A673 (cell line): ENCODE results near the gene TMTC2. TPM values are rescaled to one million over a fixed set of nuclear protein-coding genes. Genes with fewer than 3 reads are reported as not detected.

Source experiments
- BruUV-seq: library from RNA; stranded (reverse); fragments of 400-500 nt; replicated peaks from 2 replicates; lab custom pipeline; 2021; lab: Mats Ljungman, UMichigan
- CTCF ChIA-PET: fragments of 300-600 bp; sonication (Branson Sonifier 250); formaldehyde crosslinking; loops from one replicate; lab custom pipeline; 2022; ENCODE audit warnings: antibody characterized with exemption; lab: Charles Lee
- POLR2A ChIA-PET: fragments of 300-600 bp; sonication (Branson Sonifier 250); formaldehyde crosslinking; loops from one replicate; lab custom pipeline; 2022; ENCODE audit warnings: antibody characterized with exemption; ENCODE audit not compliant: low non-redundant PET; lab: Charles Lee
- DNase-seq: peaks from one replicate; pipeline ENCODE4 v3.0.0-alpha.2; 2015; ENCODE audit warnings: low spot score
- H3K27ac ChIP-seq: fragments of 200-600 bp; sonication (generic); 2 replicates; pipeline ENCODE4 v1.5.1; 2016; ENCODE audit warnings: mixed run types, low read depth, mild to moderate bottlenecking, mixed read lengths, antibody characterized with exemption, low read length; ENCODE audit not compliant: poor library complexity, severe bottlenecking
- H3K27me3 ChIP-seq: fragments of 200-600 bp; sonication (generic); replicated peaks from 2 replicates; pipeline ENCODE4 v1.6.1; 2017; ENCODE audit warnings: mixed run types, low read depth, mild to moderate bottlenecking, mixed read lengths, antibody characterized with exemption, low read length; ENCODE audit not compliant: insufficient read depth, poor library complexity
- H3K36me3 ChIP-seq: fragments of 200-600 bp; sonication (generic); 2 replicates; pipeline ENCODE4 v1.6.1; 2016; ENCODE audit warnings: mixed run types, mild to moderate bottlenecking, mixed read lengths, antibody characterized with exemption, low read length; ENCODE audit not compliant: insufficient read depth, poor library complexity, severe bottlenecking
- H3K4me1 ChIP-seq: fragments of 200-600 bp; sonication (generic); 2 replicates; pipeline ENCODE4 v1.6.1; 2017; ENCODE audit warnings: mixed run types, mild to moderate bottlenecking, mixed read lengths, antibody characterized with exemption, low read length; ENCODE audit not compliant: insufficient read depth, poor library complexity, severe bottlenecking
- H3K4me3 ChIP-seq: fragments of 200-600 bp; sonication (generic); 2 replicates; pipeline ENCODE4 v1.5.1; 2016; ENCODE audit warnings: low read depth, mixed run types, mild to moderate bottlenecking, mixed read lengths, low read length; ENCODE audit not compliant: poor library complexity, severe bottlenecking
- H3K9me3 ChIP-seq: fragments of 200-600 bp; sonication (generic); 2 replicates; pipeline ENCODE4 v1.6.1; 2016; ENCODE audit warnings: mixed run types, low read depth, mild to moderate bottlenecking, mixed read lengths, antibody characterized with exemption, low read length; ENCODE audit not compliant: poor library complexity, severe bottlenecking
- CTCF ChIP-seq: fragments of 300-800, 200-600 bp; sonication (generic); conservative IDR thresholded peaks from 2 replicates; pipeline ENCODE4 v1.5.1; 2017; ENCODE audit warnings: low read depth, mild to moderate bottlenecking, antibody characterized with exemption, low read length, moderate library complexity, mixed read lengths
- EZH2 ChIP-seq: fragments of 200-600 bp; sonication (generic); IDR thresholded peaks from 2 replicates; pipeline ENCODE4 v1.6.1; 2017; ENCODE audit warnings: borderline replicate concordance, low read depth, mild to moderate bottlenecking, mixed read lengths, antibody characterized with exemption, low read length; ENCODE audit not compliant: poor library complexity, severe bottlenecking
- intact Hi-C: fragments of 100-400 bp; cut with micrococcal nuclease; formaldehyde crosslinking; loops from one replicate; pipeline ENCODE4 v1.10.0; 2022; ENCODE audit not compliant: unreplicated experiment
- total RNA-seq: library from RNA; stranded (reverse); gene quantifications from 2 replicates; pipeline ENCODE4 v1.2.3, GENCODE V29; 2021

The TMTC2 gene
- total RNA-seq, 1 experiment from 2014 or later: 3.3 TPM

- Histone ChIP-seq H3K4me3 (no peak overlapping the region), H3K36me3 (no peaks in the 10 kb centered on the region), H3K27me3 (no peaks in the 10 kb centered on the region), H3K27ac (no peak overlapping the region), H3K9me3 (no peaks in the 10 kb centered on the region), H3K4me1 (no peaks in the 10 kb centered on the region)
- no peak for DNase-seq
- no TSS peak for BruUV-seq
- intact Hi-C loops: no loop called here
- TF ChIP-seq EZH2 (no peak), CTCF (no peak)
- CTCF ChIA-PET: no interaction called here
- POLR2A ChIA-PET: no interaction called here
Measured at GRCh38 chr12:82721726-82722125, 35.0 kb downstream of the TMTC2 start.

- Histone ChIP-seq H3K4me1 (no peaks in the 10 kb centered on the region), H3K4me3 (no peak overlapping the region), H3K9me3 (no peaks in the 10 kb centered on the region), H3K27ac (no peak overlapping the region), H3K36me3 (no peaks in the 10 kb centered on the region), H3K27me3 (no peaks in the 10 kb centered on the region)
- intact Hi-C loops: no loop called here
- TF ChIP-seq CTCF (no peak), EZH2 (no peak)
- ChIA-PET POLR2A (no interaction called here), CTCF (no interaction called here)
- no peak for DNase-seq
- no TSS peak for BruUV-seq
Measured at GRCh38 chr12:82723093-82723492, 36.4 kb downstream of the TMTC2 start.

GRCh38 chr12:82723891-82724290 is 37.2 kb downstream of the TMTC2 start:
- no peak overlapping the region for H3K27ac ChIP-seq
- H3K4me1 ChIP-seq: no peaks in the 10 kb centered on the region
- CTCF ChIA-PET: no interaction called here
- no peaks in the 10 kb centered on the region for H3K9me3 ChIP-seq
- intact Hi-C loops: no loop called here
- H3K4me3 ChIP-seq: no peak overlapping the region
- no peak for TF ChIP-seq EZH2
- TF ChIP-seq CTCF: no peak
- POLR2A ChIA-PET: no interaction called here
- no peaks in the 10 kb centered on the region for H3K27me3 ChIP-seq
- H3K36me3 ChIP-seq: no peaks in the 10 kb centered on the region
- BruUV-seq: no TSS peak
- no peak for DNase-seq
